Fibroblast of skin of scalp (primary cell): ENCODE measurements around the gene NAV3.
A peak's percentile ranks its signal among the peaks of the same experiment; 100 is the strongest.
"Not testable (repeated sequence)": the region's sequence is repeated elsewhere in the genome, so short reads cannot be mapped to it uniquely, and the experiment has no call there.

Experiments used
- DNase-seq: peaks from one replicate; pipeline ENCODE4 v3.0.0-alpha.2; 2013

The NAV3 gene

DNA sequence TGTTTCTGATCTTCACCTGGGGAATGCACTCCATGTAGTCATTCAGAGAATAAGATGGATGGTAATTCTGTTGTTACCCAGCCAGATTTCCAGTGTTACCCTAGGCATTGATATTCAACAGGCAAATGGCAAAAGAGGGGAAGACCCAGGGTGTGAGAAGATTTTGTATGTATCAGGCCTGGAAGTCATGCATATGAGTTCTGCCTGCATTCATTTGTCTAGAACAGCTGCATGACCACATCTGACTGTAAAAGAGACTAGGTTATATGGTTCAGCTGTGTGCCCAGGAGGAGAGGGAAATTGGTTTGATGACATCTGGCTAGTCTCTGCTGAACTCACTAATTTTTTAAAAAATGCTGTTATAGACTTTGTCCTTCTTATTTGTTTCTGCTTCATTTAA lies 224.9 kb downstream of the NAV3 start:
- no peak for DNase-seq

- no peak for DNase-seq
Observed at GRCh38 chr12:78057075-78057474, 226.4 kb downstream of the NAV3 start.

- peak; percentile 55 for DNase-seq
Observed at GRCh38 chr12:78060186-78060585, 229.5 kb downstream of the NAV3 start.

DNA sequence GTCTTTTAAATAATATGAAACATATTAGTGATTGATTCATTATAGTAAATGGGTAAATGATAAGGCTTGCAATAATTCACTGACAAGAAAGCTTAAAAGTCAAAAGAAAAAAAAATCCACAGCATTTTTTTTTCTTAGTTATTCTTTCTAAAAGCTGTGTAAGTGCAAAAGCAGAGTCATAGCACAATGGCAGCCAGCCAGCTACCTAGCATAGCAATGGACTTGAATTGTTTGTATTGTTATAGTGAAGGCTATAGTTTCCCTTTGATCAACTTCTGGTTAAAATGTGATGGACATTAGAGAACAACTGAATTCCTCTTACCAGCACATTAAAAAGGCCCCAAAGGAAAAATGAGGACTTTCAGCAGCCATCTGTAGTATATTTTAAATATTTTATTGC lies 232.1 kb downstream of the NAV3 start:
- peak; percentile 54 for DNase-seq

- no peak for DNase-seq
Observed at GRCh38 chr12:78081590-78082314, 251.1 kb downstream of the NAV3 start.

DNA sequence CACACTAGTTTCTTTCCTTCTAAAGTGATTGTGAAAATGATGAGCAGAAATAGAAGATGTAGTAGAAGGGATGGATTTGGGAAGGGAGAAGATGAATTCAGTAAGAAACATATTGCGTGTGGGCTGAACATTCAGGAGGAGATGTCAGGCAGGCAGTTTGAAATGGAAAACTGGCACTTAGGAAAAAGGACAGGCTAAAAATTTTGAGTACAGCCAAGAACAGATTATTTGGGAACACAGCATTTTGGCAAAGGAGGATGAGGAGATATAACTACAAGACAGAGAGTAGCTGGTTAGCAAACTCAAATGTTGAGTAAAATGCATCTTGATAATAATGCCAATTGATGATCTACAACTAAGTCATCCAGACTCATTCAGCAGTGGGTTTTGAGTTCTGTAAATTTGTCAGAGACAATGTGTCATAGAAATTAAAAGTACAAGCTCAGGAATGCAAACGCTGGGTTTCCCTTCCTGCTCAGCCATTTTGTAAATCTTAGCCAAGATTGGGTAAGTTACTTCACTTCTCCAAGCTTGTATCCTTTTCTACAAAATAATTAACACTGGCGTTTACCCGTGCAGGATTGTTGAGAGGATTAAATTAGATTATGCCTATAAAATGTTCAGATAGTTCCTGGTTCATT lies 255.0 kb downstream of the NAV3 start:
- peak; percentile 51 for DNase-seq

DNA sequence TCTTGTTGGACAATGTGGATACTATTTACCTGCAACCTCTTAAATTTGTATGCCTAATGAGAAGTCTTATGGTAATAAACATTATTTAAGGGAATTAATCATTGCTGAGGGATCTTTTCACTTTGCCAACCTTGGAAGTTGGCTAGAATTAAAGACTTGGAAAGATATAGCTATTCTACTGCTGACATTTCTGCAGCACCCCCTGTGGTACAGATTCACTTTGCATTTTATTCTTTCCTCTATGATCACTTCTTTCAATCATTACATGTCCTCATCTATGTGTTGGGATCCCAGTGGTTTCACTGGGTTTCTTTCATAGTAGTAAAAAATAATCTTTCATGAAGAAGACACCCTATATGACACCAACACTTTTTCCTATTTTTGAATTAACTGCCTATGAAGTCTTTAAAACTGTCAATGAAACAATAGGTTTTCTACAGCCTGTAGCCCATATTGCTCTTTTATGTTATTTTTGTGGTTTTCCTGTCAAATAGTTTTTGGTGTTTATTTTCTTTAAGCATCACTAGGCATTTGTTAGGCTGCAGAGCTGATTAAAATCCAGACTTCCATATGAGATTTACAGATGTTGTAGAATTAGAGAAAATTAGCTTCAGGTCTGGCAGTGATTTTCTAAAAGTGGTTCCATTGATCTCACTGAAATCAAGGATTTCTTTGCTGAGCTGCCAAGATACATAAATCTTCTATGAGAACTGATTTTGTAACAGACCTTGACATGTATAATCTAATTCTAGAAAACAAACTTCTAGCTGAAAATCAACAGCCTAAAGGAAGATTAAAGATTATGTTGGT lies 256.1 kb downstream of the NAV3 start:
- DNase-seq = peak; percentile 5

DNA sequence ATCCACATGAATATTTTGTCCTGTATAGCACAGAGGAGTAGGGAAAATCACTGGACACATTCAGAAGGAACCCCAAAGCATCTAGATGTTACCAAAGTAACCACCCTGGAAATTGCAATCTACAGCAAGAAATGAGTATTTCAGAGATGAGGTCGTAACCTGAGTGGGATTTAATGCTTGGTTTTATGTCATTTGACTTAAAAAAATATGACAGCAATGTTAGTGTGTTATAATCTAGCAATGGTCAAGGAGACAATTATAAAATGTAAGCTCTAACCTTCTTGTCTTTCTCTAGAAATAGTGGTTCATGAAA lies 256.6 kb downstream of the NAV3 start:
- peak; percentile 41 for DNase-seq

DNA sequence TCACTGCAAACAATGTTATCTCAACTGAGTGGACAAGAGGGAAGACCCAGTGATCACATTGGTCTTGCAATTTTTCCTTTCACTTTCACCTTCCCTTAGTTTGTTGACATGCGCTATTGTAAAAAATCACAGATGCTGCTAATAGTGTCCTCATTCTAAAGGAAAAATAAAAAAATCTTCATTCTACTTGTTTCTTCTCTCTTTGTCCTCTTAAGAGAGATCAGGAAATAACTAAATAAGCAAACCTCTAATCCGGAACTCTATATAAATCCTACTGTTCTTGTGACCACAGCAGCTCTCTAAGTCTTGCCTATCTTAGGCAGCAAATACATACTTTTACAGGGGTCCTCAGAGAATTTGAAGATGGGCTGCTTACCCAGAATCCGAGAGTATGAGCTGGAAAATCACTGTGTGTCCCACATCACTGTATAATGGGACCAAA lies 257.7 kb downstream of the NAV3 start:
- DNase-seq = peak; percentile 7

DNA sequence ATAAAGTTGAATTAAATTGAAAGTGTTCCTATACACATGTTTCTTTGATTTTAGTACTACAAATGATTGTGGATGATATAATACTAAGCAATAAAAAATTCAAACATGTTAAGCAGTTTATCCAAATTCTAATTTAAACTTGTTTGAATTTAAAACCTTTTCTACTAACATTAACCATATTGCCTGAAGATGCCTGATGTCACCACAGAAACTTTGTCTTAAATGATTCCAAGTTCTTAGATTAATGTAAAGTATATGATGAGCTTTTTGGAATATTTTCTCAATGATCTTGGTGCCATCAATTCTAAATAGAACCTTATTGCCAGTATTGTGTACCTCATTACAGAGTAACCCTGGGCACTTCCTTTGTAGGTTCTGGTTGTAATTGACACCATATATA lies 259.6 kb downstream of the NAV3 start:
- DNase-seq = no peak

GRCh38 chr12:78095623-78096022 lies 264.9 kb downstream of the NAV3 start:
- DNase-seq = no peak

DNA sequence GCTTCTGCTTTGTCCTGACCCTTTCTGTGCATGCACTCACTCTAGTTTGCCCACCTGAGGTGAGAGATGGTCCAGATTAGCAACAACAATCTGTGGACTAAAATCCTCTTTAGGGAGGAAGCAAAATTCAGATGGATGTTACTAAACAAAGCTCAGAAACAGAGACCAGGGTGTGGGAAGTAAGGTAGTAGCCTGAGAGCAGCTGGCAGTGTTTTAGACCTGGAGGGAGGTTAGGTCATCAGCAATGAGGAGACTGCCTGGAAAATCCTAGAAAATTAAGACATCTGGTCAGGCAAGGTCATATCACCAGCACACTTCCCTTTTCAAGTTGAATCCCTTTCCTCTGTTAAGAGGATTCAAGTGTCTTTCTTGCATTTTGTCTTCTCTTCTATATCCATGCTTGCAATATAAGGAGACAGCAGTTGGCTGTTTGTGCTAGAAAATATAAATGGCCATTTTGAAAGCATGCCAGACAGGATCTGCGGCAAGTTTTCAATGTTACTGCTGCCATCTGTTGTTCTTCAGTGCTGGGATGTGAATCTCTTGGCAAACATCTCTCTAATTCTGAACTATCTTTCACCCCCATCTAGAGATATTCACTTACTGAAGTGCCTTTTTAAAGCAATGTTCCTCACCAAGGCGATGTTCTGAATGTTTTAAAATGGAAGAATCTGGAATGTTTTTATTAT lies 266.4 kb downstream of the NAV3 start:
- peak; percentile 48 for DNase-seq

- no peak for DNase-seq
Observed at GRCh38 chr12:78099806-78100205, 269.1 kb downstream of the NAV3 start.

DNA sequence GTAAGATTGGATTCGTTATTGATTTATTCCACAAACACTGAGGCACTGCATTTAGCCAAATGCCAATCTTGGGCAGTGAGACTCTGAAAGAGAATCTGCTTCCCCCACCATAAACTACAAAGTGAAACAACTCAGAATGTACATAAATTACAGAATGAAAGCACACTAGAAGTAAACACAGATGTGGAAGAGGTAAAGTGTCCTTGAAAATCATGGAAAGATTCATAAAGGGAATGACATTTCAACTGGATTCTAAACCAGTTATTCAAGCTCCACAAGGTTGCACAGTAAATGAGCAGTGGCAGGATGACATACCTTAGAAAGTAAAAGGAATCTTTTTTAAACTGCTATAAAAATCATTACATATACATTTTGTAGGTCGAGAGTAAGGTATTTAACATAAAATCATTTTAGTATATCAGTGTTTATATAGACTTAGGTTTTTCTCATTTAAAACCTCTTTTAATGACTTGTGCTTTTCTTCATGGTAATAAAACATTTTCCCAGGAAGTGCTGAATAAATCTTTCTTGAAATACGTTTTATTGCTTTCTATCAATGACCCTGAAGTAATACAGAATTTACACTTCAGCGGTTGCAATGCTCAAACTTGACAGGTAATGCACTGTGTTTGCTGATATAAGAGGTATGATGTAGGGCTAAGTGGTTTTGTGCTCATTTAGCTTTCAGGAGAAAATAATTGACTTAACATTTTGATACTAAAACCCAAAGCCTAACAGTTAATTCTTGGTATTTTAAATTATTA lies 270.6 kb downstream of the NAV3 start:
- DNase-seq = no peak

GRCh38 chr12:78101946-78102635 lies 271.4 kb downstream of the NAV3 start:
- DNase-seq = no peak

DNA sequence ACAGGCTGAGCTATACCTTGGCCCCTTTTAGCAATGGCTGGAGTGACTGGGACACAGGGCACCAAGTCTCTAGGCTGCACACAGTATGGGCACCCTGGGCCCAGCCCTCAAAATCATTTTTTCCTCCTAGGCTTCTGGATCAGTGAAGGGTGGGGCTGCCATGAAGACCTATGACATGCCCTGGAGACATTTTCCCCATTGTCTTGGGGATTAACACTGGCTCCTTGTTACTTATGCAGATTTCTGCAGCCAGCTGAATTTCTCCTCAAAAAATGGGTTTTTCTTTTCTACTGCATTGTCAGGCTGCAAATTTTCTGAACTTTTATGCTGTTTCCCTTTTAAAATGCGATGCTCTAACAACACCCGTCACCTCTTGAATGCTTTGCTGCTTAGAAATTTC lies 272.1 kb downstream of the NAV3 start:
- not testable (repeated sequence) for DNase-seq

- DNase-seq = no peak
Observed at GRCh38 chr12:78115889-78116288, 285.2 kb downstream of the NAV3 start.

GRCh38 chr12:78118036-78118435 lies 287.3 kb downstream of the NAV3 start:
- no peak for DNase-seq

DNA sequence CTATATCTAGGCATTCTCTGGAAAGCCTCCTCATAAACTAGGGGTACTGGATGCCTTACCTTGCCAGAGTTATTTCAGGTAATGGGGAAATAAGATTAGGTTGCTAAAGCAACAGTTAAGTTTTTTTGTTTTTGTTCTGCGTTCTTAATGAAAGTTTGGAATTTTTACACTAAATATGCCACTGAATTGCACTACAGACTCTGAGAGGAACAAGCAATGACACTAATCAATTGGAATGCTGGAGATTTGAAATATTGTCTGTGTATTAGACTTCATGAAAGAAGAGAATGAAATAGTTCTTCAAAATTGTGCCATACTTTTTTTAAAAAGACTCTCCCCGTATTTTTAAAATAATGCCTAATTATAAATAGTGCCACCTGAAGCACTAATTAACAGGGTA lies 287.8 kb downstream of the NAV3 start:
- DNase-seq = peak; percentile 45

DNA sequence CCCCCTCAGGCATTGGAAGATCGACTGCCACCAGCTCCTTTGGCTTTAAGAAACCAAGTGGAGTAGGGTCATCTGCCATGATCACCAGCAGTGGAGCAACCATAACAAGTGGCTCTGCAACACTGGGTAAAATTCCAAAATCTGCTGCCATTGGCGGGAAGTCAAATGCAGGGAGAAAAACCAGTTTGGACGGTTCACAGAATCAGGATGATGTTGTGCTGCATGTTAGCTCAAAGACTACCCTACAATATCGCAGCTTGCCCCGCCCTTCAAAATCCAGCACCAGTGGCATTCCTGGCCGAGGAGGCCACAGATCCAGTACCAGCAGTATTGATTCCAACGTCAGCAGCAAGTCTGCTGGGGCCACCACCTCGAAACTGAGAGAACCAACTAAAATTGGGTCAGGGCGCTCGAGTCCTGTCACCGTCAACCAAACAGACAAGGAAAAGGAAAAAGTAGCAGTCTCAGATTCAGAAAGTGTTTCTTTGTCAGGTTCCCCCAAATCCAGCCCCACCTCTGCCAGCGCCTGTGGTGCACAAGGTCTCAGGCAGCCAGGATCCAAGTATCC lies 288.7 kb downstream of the NAV3 start:
- no peak for DNase-seq

GRCh38 chr12:78120306-78120705 lies 289.6 kb downstream of the NAV3 start:
- no peak for DNase-seq
